Liver (tissue), 3 donors: ENCODE data around the gene UPP1.
"Not testable (repeated sequence)": the region's sequence is repeated elsewhere in the genome, so short reads cannot be mapped to it uniquely, and the experiment has no call there.

Experiments used
- CTCF ChIP-seq: fragments of 150-350 bp; IDR thresholded peaks from 2 replicates; pipeline ENCODE4 v1.5.1; 2017; ENCODE audit warnings: improper control_type of control experiment, low read depth, low read length; ENCODE audit not compliant: missing input control
- HNF4A ChIP-seq, 2 donors: conservative IDR thresholded peaks; 2 replicates each; pipeline ENCODE4 v1.6.1; 2016; ENCODE audit warnings: antibody characterized with exemption in 2 of 2, mild to moderate bottlenecking in 2 of 2
- JUND ChIP-seq, 2 donors: IDR thresholded peaks; 2 replicates each; pipeline ENCODE4 v1.6.1; 2016; ENCODE audit warnings: antibody characterized with exemption in 2 of 2
- RAD21 ChIP-seq, 2 donors: IDR thresholded peaks; 2 replicates each; pipeline ENCODE4 v1.6.1; 2016; ENCODE audit warnings: antibody characterized with exemption in 2 of 2, mild to moderate bottlenecking in 2 of 2
- SP1 ChIP-seq: IDR thresholded peaks from 2 replicates; pipeline ENCODE4 v1.6.1; 2018; ENCODE audit warnings: antibody characterized with exemption, mild to moderate bottlenecking
- TAF1 ChIP-seq: conservative IDR thresholded peaks from 2 replicates; pipeline ENCODE4 v1.6.1; 2016; ENCODE audit warnings: antibody characterized with exemption, mild to moderate bottlenecking
- YY1 ChIP-seq: IDR thresholded peaks from 2 replicates; pipeline ENCODE4 v1.6.1; 2016; ENCODE audit warnings: antibody characterized with exemption, mild to moderate bottlenecking
- TF ChIP-seq, protein P1 (sequence below): IDR thresholded peaks from 2 replicates; pipeline ENCODE4 v1.6.1; 2016; ENCODE audit warnings: antibody characterized with exemption, mild to moderate bottlenecking
- TF ChIP-seq, protein P2 (sequence below): IDR thresholded peaks from 2 replicates; pipeline ENCODE4 v1.6.1; 2016; ENCODE audit warnings: antibody characterized with exemption
- donor health status: healthy.
- donor health status: healthy.

GRCh38 chr7:48082378-48082777 lies 6.7 kb upstream of the UPP1 start:
- not testable (repeated sequence) for TF ChIP-seq CTCF; RAD21 (IDR thresholded peaks at IDR 0.05); TAF1; JUND (IDR thresholded peaks at IDR 0.05); HNF4A (conservative IDR thresholded peaks at IDR 0.05); SP1; YY1
- TF ChIP-seq, protein P1, sequence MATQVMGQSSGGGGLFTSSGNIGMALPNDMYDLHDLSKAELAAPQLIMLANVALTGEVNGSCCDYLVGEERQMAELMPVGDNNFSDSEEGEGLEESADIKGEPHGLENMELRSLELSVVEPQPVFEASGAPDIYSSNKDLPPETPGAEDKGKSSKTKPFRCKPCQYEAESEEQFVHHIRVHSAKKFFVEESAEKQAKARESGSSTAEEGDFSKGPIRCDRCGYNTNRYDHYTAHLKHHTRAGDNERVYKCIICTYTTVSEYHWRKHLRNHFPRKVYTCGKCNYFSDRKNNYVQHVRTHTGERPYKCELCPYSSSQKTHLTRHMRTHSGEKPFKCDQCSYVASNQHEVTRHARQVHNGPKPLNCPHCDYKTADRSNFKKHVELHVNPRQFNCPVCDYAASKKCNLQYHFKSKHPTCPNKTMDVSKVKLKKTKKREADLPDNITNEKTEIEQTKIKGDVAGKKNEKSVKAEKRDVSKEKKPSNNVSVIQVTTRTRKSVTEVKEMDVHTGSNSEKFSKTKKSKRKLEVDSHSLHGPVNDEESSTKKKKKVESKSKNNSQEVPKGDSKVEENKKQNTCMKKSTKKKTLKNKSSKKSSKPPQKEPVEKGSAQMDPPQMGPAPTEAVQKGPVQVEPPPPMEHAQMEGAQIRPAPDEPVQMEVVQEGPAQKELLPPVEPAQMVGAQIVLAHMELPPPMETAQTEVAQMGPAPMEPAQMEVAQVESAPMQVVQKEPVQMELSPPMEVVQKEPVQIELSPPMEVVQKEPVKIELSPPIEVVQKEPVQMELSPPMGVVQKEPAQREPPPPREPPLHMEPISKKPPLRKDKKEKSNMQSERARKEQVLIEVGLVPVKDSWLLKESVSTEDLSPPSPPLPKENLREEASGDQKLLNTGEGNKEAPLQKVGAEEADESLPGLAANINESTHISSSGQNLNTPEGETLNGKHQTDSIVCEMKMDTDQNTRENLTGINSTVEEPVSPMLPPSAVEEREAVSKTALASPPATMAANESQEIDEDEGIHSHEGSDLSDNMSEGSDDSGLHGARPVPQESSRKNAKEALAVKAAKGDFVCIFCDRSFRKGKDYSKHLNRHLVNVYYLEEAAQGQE: not testable (repeated sequence)
- TF ChIP-seq, protein P2, sequence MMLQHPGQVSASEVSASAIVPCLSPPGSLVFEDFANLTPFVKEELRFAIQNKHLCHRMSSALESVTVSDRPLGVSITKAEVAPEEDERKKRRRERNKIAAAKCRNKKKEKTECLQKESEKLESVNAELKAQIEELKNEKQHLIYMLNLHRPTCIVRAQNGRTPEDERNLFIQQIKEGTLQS: not testable (repeated sequence)
